Measurements from ENCODE around the gene PRKAB1.

Gene PRKAB1

GRCh38 chr12:119720349-119720748, 52.4 kb downstream of the PRKAB1 start:
- no peaks in the 10 kb centered on the region for H3K27me3 ChIP-seq (replicated peaks; ENCODE audit: control insufficient read depth, insufficient read depth, low read length, poor library complexity, severe bottlenecking)
- no peak overlapping the region for H3K4me3 ChIP-seq (ENCODE audit: insufficient read depth, low read depth, low read length, poor library complexity, severe bottlenecking)
- H3K9me3 ChIP-seq (ENCODE audit: control insufficient read depth, low read length): no peaks in the 10 kb centered on the region
- no peaks in the 10 kb centered on the region for H3K4me1 ChIP-seq (ENCODE audit: control insufficient read depth, insufficient read depth, low read length, poor library complexity, severe bottlenecking)
- DNase-seq: no peak
- H3K36me3 ChIP-seq (ENCODE audit: control insufficient read depth, insufficient read depth, low read length): no peaks in the 10 kb centered on the region
- H3K27ac ChIP-seq (ENCODE audit: insufficient read depth, low read length, poor library complexity, severe bottlenecking): no peak overlapping the region

GRCh38 chr12:119721306-119721705, 53.4 kb downstream of the PRKAB1 start:
- Histone ChIP-seq H3K27me3 (replicated peaks; ENCODE audit: control insufficient read depth, insufficient read depth, low read length, poor library complexity, severe bottlenecking) (no peaks in the 10 kb centered on the region), H3K4me1 (ENCODE audit: control insufficient read depth, insufficient read depth, low read length, poor library complexity, severe bottlenecking) (no peaks in the 10 kb centered on the region), H3K4me3 (ENCODE audit: insufficient read depth, low read depth, low read length, poor library complexity, severe bottlenecking) (no peak overlapping the region), H3K36me3 (ENCODE audit: control insufficient read depth, insufficient read depth, low read length) (no peaks in the 10 kb centered on the region), H3K27ac (ENCODE audit: insufficient read depth, low read length, poor library complexity, severe bottlenecking) (no peak overlapping the region), H3K9me3 (ENCODE audit: control insufficient read depth, low read length) (no peaks in the 10 kb centered on the region)
- DNase-seq: no peak

GRCh38 chr12:119725523-119725922, 57.6 kb downstream of the PRKAB1 start:
- Histone ChIP-seq H3K4me3 (ENCODE audit: insufficient read depth, low read depth, low read length, poor library complexity, severe bottlenecking) (no peak overlapping the region), H3K27ac (ENCODE audit: insufficient read depth, low read length, poor library complexity, severe bottlenecking) (no peak overlapping the region), H3K36me3 (ENCODE audit: control insufficient read depth, insufficient read depth, low read length) (no peaks in the 10 kb centered on the region), H3K9me3 (ENCODE audit: control insufficient read depth, low read length) (no peaks in the 10 kb centered on the region), H3K4me1 (ENCODE audit: control insufficient read depth, insufficient read depth, low read length, poor library complexity, severe bottlenecking) (no peaks in the 10 kb centered on the region), H3K27me3 (replicated peaks; ENCODE audit: control insufficient read depth, insufficient read depth, low read length, poor library complexity, severe bottlenecking) (no peaks in the 10 kb centered on the region)
- no peak for DNase-seq

GRCh38 chr12:119727600-119728443, 59.9 kb downstream of the PRKAB1 start:
- Histone ChIP-seq H3K27ac (ENCODE audit: insufficient read depth, low read length, poor library complexity, severe bottlenecking) (no peak overlapping the region), H3K9me3 (ENCODE audit: control insufficient read depth, low read length) (no peaks in the 10 kb centered on the region), H3K36me3 (ENCODE audit: control insufficient read depth, insufficient read depth, low read length) (no peaks in the 10 kb centered on the region), H3K4me3 (ENCODE audit: insufficient read depth, low read depth, low read length, poor library complexity, severe bottlenecking) (no peak overlapping the region), H3K27me3 (replicated peaks; ENCODE audit: control insufficient read depth, insufficient read depth, low read length, poor library complexity, severe bottlenecking) (no peaks in the 10 kb centered on the region), H3K4me1 (ENCODE audit: control insufficient read depth, insufficient read depth, low read length, poor library complexity, severe bottlenecking) (no peaks in the 10 kb centered on the region)
- no peak for DNase-seq

GRCh38 chr12:119728444-119728745, 60.5 kb downstream of the PRKAB1 start:
- Histone ChIP-seq H3K4me1 (ENCODE audit: control insufficient read depth, insufficient read depth, low read length, poor library complexity, severe bottlenecking) (no peaks in the 10 kb centered on the region), H3K27ac (ENCODE audit: insufficient read depth, low read length, poor library complexity, severe bottlenecking) (no peak overlapping the region), H3K36me3 (ENCODE audit: control insufficient read depth, insufficient read depth, low read length) (no peaks in the 10 kb centered on the region), H3K27me3 (replicated peaks; ENCODE audit: control insufficient read depth, insufficient read depth, low read length, poor library complexity, severe bottlenecking) (no peaks in the 10 kb centered on the region), H3K9me3 (ENCODE audit: control insufficient read depth, low read length) (no peaks in the 10 kb centered on the region), H3K4me3 (ENCODE audit: insufficient read depth, low read depth, low read length, poor library complexity, severe bottlenecking) (no peak overlapping the region)
- DNase-seq: no peak

GRCh38 chr12:119729871-119730270, 61.9 kb downstream of the PRKAB1 start:
- Histone ChIP-seq H3K4me3 (ENCODE audit: insufficient read depth, low read depth, low read length, poor library complexity, severe bottlenecking) (no peak overlapping the region), H3K9me3 (ENCODE audit: control insufficient read depth, low read length) (no peaks in the 10 kb centered on the region), H3K36me3 (ENCODE audit: control insufficient read depth, insufficient read depth, low read length) (no peaks in the 10 kb centered on the region), H3K4me1 (ENCODE audit: control insufficient read depth, insufficient read depth, low read length, poor library complexity, severe bottlenecking) (no peaks in the 10 kb centered on the region), H3K27ac (ENCODE audit: insufficient read depth, low read length, poor library complexity, severe bottlenecking) (no peak overlapping the region), H3K27me3 (replicated peaks; ENCODE audit: control insufficient read depth, insufficient read depth, low read length, poor library complexity, severe bottlenecking) (no peaks in the 10 kb centered on the region)
- no peak for DNase-seq

GRCh38 chr12:119730381-119730780, 62.4 kb downstream of the PRKAB1 start:
- Histone ChIP-seq H3K27ac (ENCODE audit: insufficient read depth, low read length, poor library complexity, severe bottlenecking) (no peak overlapping the region), H3K4me1 (ENCODE audit: control insufficient read depth, insufficient read depth, low read length, poor library complexity, severe bottlenecking) (no peaks in the 10 kb centered on the region), H3K27me3 (replicated peaks; ENCODE audit: control insufficient read depth, insufficient read depth, low read length, poor library complexity, severe bottlenecking) (no peaks in the 10 kb centered on the region), H3K9me3 (ENCODE audit: control insufficient read depth, low read length) (no peaks in the 10 kb centered on the region), H3K36me3 (ENCODE audit: control insufficient read depth, insufficient read depth, low read length) (no peaks in the 10 kb centered on the region), H3K4me3 (ENCODE audit: insufficient read depth, low read depth, low read length, poor library complexity, severe bottlenecking) (no peak overlapping the region)
- DNase-seq: no peak

Data from effector memory CD4-positive, alpha-beta T cell (primary cell).